Breast epithelium (tissue), 3 donors: ENCODE data around the gene PHF21B.

ENCODE experiments used
- CTCF ChIP-seq, 3 donors: fragments of 450-650 bp; IDR thresholded peaks; one replicate each; pipeline ENCODE4 v1.5.1; 2016 to 2017; ENCODE audit warnings: antibody characterized with exemption in 3 of 3, mild to moderate bottlenecking in 3 of 3, moderate library complexity in 3 of 3
- POLR2A ChIP-seq: fragments of 450-650 bp; IDR thresholded peaks from one replicate; pipeline ENCODE4 v1.6.1; 2016; ENCODE audit warnings: antibody characterized with exemption, mild to moderate bottlenecking, moderate library complexity
- POLR2AphosphoS5 ChIP-seq, 3 donors: sonication (generic); formaldehyde crosslinking; IDR thresholded peaks; one replicate each; pipeline ENCODE4 v1.6.1; 2017; ENCODE audit warnings: antibody characterized with exemption in 3 of 3

- no peak for TF ChIP-seq CTCF (IDR thresholded peaks at IDR 0.05)
- TF ChIP-seq POLR2A = no peak
- no peak for TF ChIP-seq POLR2AphosphoS5 (IDR thresholded peaks at IDR 0.05)
Measured at GRCh38 chr22:44884968-44885805, 124.6 kb downstream of the PHF21B start.
